GM10248 (cell line): ENCODE measurements around the gene ICAM3.

Source experiments
- CTCF ChIA-PET: fragments of 300-600 bp; sonication (Branson Sonifier 250); formaldehyde crosslinking; extraction: SDS; loops from one replicate; lab custom pipeline; 2021; ENCODE audit warnings: antibody characterized with exemption; lab: Yijun Ruan, JAX
- POLR2A ChIA-PET: fragments of 350-650 bp; sonication (Branson Sonifier 250); formaldehyde crosslinking; extraction: SDS; loops from one replicate; lab custom pipeline; 2020; ENCODE audit warnings: antibody characterized with exemption; lab: Yijun Ruan, JAX
- DNase-seq: peaks from one replicate; pipeline ENCODE4 v3.0.0; 2012; ENCODE audit errors: extremely low spot score
- CTCF ChIP-seq: IDR thresholded peaks from 2 replicates; pipeline ENCODE4 v1.5.1; 2012; ENCODE audit warnings: mild to moderate bottlenecking, low read depth; ENCODE audit errors: extremely low read depth, missing control alignments, control extremely low read depth

The ICAM3 gene

GRCh38 chr19:10316229-10317044 lies 23.0 kb downstream of the ICAM3 start:
- no peak for DNase-seq
- ChIA-PET CTCF (interaction anchor here (1.6 to 1.9 kb wide), 2 partner anchors 55 to 75 kb away, joined by 3 to 4 read pairs; no protein-coding TSS in a partner anchor), POLR2A (interaction anchor here (1.0 to 1.8 kb wide), 2 partner anchors 17 to 45 kb away, joined by 6 to 9 read pairs; partner anchors contain the start of gene ICAM1)
- TF ChIP-seq CTCF: no peak

GRCh38 chr19:10315335-10316214 lies 23.8 kb downstream of the ICAM3 start, which contains the start of gene FDX2:
Gene FDX2, minus strand, starts transcription at chr19:10316015. Its CDS starts 19 bp downstream, at chr19:10315996.
- TF ChIP-seq CTCF: no peak
- ChIA-PET CTCF (interaction anchor here (1.9 kb wide), 1 partner anchor 75 kb away, joined by 4 read pairs; no protein-coding TSS in a partner anchor), POLR2A (no interaction called here)
- peak; percentile 95 for DNase-seq

GRCh38 chr19:10309423-10309822 lies 30.0 kb downstream of the ICAM3 start, which contains the start of gene ZGLP1:
Gene ZGLP1, minus strand, starts transcription at chr19:10309815.
- no peak for TF ChIP-seq CTCF
- ChIA-PET POLR2A (no interaction called here), CTCF (interaction anchor here (1.5 kb wide), 1 partner anchor 50 kb away, joined by 7 read pairs; no protein-coding TSS in a partner anchor)
- no peak for DNase-seq

GRCh38 chr19:10306327-10306726 lies 33.1 kb downstream of the ICAM3 start:
- DNase-seq: no peak
- ChIA-PET CTCF (interaction anchor here (0.9 to 1.9 kb wide), 5 partner anchors 10 to 52 kb away, joined by 3 to 5 read pairs (median 3); no protein-coding TSS in a partner anchor), POLR2A (no interaction called here)
- TF ChIP-seq CTCF: no peak

- DNase-seq: no peak
- CTCF ChIA-PET: interaction anchor here (1.2 to 1.8 kb wide), 3 partner anchors 14 to 53 kb away, joined by 3 read pairs; no protein-coding TSS in a partner anchor
- POLR2A ChIA-PET: no interaction called here
- no peak for TF ChIP-seq CTCF
These were observed 34.2 kb downstream of the ICAM3 start for GRCh38 chr19:10305139-10305806.
